GM18511 (cell line): ENCODE results near the gene DNAH8.
"Not testable (repeated sequence)": the region's sequence is repeated elsewhere in the genome, so short reads cannot be mapped to it uniquely, and the experiment has no call there.

ENCODE experiments used
- ATAC-seq: cut with Tn5 transposase; IDR thresholded peaks from one replicate; pipeline ENCODE4 v1.9.1; 2021; ENCODE audit warnings: mild to moderate bottlenecking, moderate library complexity; ENCODE audit not compliant: unreplicated experiment

Gene DNAH8

GRCh38 chr6:38827024-38827423 is 111.9 kb downstream of the DNAH8 start:
- ATAC-seq: no peak

GRCh38 chr6:38831865-38832264 is 116.8 kb downstream of the DNAH8 start:
- no peak for ATAC-seq

GRCh38 chr6:38833320-38833719 is 118.2 kb downstream of the DNAH8 start:
- no peak for ATAC-seq

GRCh38 chr6:38836585-38836984 is 121.5 kb downstream of the DNAH8 start:
- ATAC-seq: no peak

GRCh38 chr6:38837101-38837500 is 122.0 kb downstream of the DNAH8 start:
- no peak for ATAC-seq

GRCh38 chr6:38843798-38844197 is 128.7 kb downstream of the DNAH8 start:
- no peak for ATAC-seq

GRCh38 chr6:38845931-38846330 is 130.8 kb downstream of the DNAH8 start:
- no peak for ATAC-seq

GRCh38 chr6:38846361-38846760 is 131.2 kb downstream of the DNAH8 start:
- no peak for ATAC-seq

- no peak for ATAC-seq
Measured at GRCh38 chr6:38846844-38847243, 131.7 kb downstream of the DNAH8 start.

- ATAC-seq: no peak
Measured at GRCh38 chr6:38847497-38847896, 132.4 kb downstream of the DNAH8 start.

- no peak for ATAC-seq
Measured at GRCh38 chr6:38848760-38849159, 133.6 kb downstream of the DNAH8 start.

GRCh38 chr6:38852215-38852614 is 137.1 kb downstream of the DNAH8 start:
- no peak for ATAC-seq

- no peak for ATAC-seq
Measured at GRCh38 chr6:38853236-38853635, 138.1 kb downstream of the DNAH8 start.

- no peak for ATAC-seq
Measured at GRCh38 chr6:38856492-38856891, 141.4 kb downstream of the DNAH8 start.

- no peak for ATAC-seq
Measured at GRCh38 chr6:38857815-38858214, 142.7 kb downstream of the DNAH8 start.

- ATAC-seq: no peak
Measured at GRCh38 chr6:38860041-38860440, 144.9 kb downstream of the DNAH8 start.

- ATAC-seq: no peak
Measured at GRCh38 chr6:38861926-38862401, 146.9 kb downstream of the DNAH8 start.

GRCh38 chr6:38865521-38866174 is 150.5 kb downstream of the DNAH8 start:
- ATAC-seq: no peak

- no peak for ATAC-seq
Measured at GRCh38 chr6:38867726-38868125, 152.6 kb downstream of the DNAH8 start.

- ATAC-seq: no peak
Measured at GRCh38 chr6:38871741-38872568, 156.8 kb downstream of the DNAH8 start.

GRCh38 chr6:38873001-38873400 is 157.9 kb downstream of the DNAH8 start:
- ATAC-seq: no peak

- ATAC-seq: not testable (repeated sequence)
Measured at GRCh38 chr6:38873816-38874215, 158.7 kb downstream of the DNAH8 start.
